HG03039 (cell line): ENCODE data around the gene AIG1.
"Not testable (repeated sequence)": the region's sequence is repeated elsewhere in the genome, so short reads cannot be mapped to it uniquely, and the experiment has no call there.

ENCODE experiments used
- ATAC-seq: cut with Tn5 transposase; IDR thresholded peaks from one replicate; pipeline ENCODE4 v1.9.1; 2021; ENCODE audit warnings: mild to moderate bottlenecking, moderate library complexity; ENCODE audit not compliant: unreplicated experiment

The AIG1 gene

GRCh38 chr6:143055891-143056290 lies 4.8 kb upstream of the AIG1 start:
- ATAC-seq, result no peak

- ATAC-seq, result no peak
Observed at GRCh38 chr6:143058987-143059386, 1.7 kb upstream of the AIG1 start.

- ATAC-seq, result no peak
Observed at GRCh38 chr6:143059663-143060353, 881 bp upstream of the AIG1 start.

- ATAC-seq, result peak; percentile 66
Observed at GRCh38 chr6:143060354-143060805, 309 bp upstream of the AIG1 start.

- ATAC-seq, result no peak
Observed at GRCh38 chr6:143061597-143062385, 1.1 kb downstream of the AIG1 start.

- ATAC-seq, result no peak
Observed at GRCh38 chr6:143062551-143062950, 1.9 kb downstream of the AIG1 start.

- no peak for ATAC-seq
Observed at GRCh38 chr6:143063631-143064030, 2.9 kb downstream of the AIG1 start.

GRCh38 chr6:143064271-143064670 lies 3.6 kb downstream of the AIG1 start:
- ATAC-seq, result no peak

- ATAC-seq, result no peak
Observed at GRCh38 chr6:143064951-143065683, 4.4 kb downstream of the AIG1 start.

GRCh38 chr6:143068001-143068400 lies 7.3 kb downstream of the AIG1 start:
- ATAC-seq, result no peak

- no peak for ATAC-seq
Observed at GRCh38 chr6:143074101-143074500, 13.4 kb downstream of the AIG1 start.

- no peak for ATAC-seq
Observed at GRCh38 chr6:143074670-143075318, 14.1 kb downstream of the AIG1 start.

- no peak for ATAC-seq
Observed at GRCh38 chr6:143078468-143079324, 18.0 kb downstream of the AIG1 start.

GRCh38 chr6:143079325-143079640 lies 18.6 kb downstream of the AIG1 start:
- ATAC-seq, result no peak

GRCh38 chr6:143082274-143082673 lies 21.6 kb downstream of the AIG1 start:
- not testable (repeated sequence) for ATAC-seq

GRCh38 chr6:143084019-143084418 lies 23.3 kb downstream of the AIG1 start:
- not testable (repeated sequence) for ATAC-seq

- not testable (repeated sequence) for ATAC-seq
Observed at GRCh38 chr6:143087335-143087734, 26.6 kb downstream of the AIG1 start.

GRCh38 chr6:143087856-143088255 lies 27.2 kb downstream of the AIG1 start:
- no peak for ATAC-seq

- no peak for ATAC-seq
Observed at GRCh38 chr6:143090314-143091044, 29.8 kb downstream of the AIG1 start.

GRCh38 chr6:143092768-143093167 lies 32.1 kb downstream of the AIG1 start:
- no peak for ATAC-seq
